ENCODE measurements around the gene GPR55.

DNA sequence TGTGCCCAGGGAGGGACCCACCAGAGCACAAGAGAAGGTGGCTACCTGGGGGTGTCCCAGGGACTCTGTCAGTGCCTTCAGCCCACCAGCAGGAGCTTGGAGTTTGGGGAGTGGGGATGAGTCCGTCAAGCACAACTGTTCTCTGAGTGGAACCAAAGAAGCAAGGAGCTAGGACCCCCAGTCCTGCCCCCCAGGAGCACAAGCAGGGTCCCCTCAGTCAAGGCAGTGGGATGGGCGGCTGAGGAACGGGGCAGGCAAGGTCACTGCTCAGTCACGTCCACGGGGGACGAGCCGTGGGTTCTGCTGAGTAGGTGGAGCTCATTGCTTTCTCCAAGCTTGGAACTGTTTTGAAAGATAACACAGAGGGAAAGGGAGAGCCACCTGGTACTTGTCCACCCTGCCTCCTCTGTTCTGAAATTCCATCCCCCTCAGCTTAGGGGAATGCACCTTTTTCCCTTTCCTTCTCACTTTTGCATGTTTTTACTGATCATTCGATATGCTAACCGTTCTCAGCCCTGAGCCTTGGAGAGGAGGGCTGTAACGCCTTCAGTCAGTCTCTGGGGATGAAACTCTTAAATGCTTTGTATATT lies 46.3 kb downstream of the GPR55 start:
- TF ChIP-seq, protein P1, sequence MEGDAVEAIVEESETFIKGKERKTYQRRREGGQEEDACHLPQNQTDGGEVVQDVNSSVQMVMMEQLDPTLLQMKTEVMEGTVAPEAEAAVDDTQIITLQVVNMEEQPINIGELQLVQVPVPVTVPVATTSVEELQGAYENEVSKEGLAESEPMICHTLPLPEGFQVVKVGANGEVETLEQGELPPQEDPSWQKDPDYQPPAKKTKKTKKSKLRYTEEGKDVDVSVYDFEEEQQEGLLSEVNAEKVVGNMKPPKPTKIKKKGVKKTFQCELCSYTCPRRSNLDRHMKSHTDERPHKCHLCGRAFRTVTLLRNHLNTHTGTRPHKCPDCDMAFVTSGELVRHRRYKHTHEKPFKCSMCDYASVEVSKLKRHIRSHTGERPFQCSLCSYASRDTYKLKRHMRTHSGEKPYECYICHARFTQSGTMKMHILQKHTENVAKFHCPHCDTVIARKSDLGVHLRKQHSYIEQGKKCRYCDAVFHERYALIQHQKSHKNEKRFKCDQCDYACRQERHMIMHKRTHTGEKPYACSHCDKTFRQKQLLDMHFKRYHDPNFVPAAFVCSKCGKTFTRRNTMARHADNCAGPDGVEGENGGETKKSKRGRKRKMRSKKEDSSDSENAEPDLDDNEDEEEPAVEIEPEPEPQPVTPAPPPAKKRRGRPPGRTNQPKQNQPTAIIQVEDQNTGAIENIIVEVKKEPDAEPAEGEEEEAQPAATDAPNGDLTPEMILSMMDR (IDR thresholded peaks at IDR 0.05; ENCODE audit: insufficient read depth, low read depth, low read length), result no peak
- TF ChIP-seq EZH2 (IDR thresholded peaks at IDR 0.05; ENCODE audit: insufficient read depth, low read length), result no peak

Measured in astrocyte (in vitro differentiated cells and primary cell).